Mammary epithelial cell (primary cell): ENCODE measurements around the gene TMIGD3.

ENCODE experiments used
- CTCF ChIP-seq, 2 donors: IDR thresholded peaks in 1 of 2; conservative IDR thresholded peaks in 1 of 2; 2 replicates each; pipeline ENCODE4 v1.5.1; 2011 to 2012; ENCODE audit warnings: inconsistent platforms in 2 of 2, low read length in 2 of 2, mild to moderate bottlenecking in 2 of 2, control low read depth in 1 of 2, low read depth in 1 of 2; ENCODE audit not compliant: insufficient read depth in 1 of 2; ENCODE audit errors: extremely low read depth in 1 of 2
- EZH2 ChIP-seq: IDR thresholded peaks from 2 replicates; pipeline ENCODE4 v1.6.1; 2012; ENCODE audit warnings: low read length, inconsistent platforms, borderline replicate concordance

GRCh38 chr1:111476761-111477309 lies 26.6 kb downstream of the TMIGD3 start:
- TF ChIP-seq CTCF (conservative IDR thresholded peaks at IDR 0.05 in 1 of 2, IDR thresholded peaks at IDR 0.05 in 1 of 2; ENCODE audit: extremely low read depth in 1 of 2, insufficient read depth in 1 of 2, low read depth in 1 of 2, low read length in 2 of 2) (no peak), EZH2 (no peak)
